CD4-positive, alpha-beta T cell treated with Interleukin-15 for 4 hours (primary cell): ENCODE results near the gene PHYH.
"Not testable (repeated sequence)": the region's sequence is repeated elsewhere in the genome, so short reads cannot be mapped to it uniquely, and the experiment has no call there.

ENCODE experiments used
- DNase-seq: peaks from one replicate; pipeline ENCODE4 v3.0.0-alpha.2; 2020; ENCODE audit warnings: low spot score

Gene PHYH

GRCh38 chr10:13321576-13321975, 21.7 kb upstream of the PHYH start:
- DNase-seq = no peak

GRCh38 chr10:13319166-13319565, 19.3 kb upstream of the PHYH start:
- DNase-seq = no peak

- DNase-seq = no peak
Observed at GRCh38 chr10:13317474-13317873, 17.6 kb upstream of the PHYH start.

- no peak for DNase-seq
Observed at GRCh38 chr10:13316635-13317311, 16.9 kb upstream of the PHYH start.

GRCh38 chr10:13315361-13315760, 15.5 kb upstream of the PHYH start:
- no peak for DNase-seq

GRCh38 chr10:13311177-13311575, 11.3 kb upstream of the PHYH start:
- DNase-seq = no peak

- DNase-seq = no peak
Observed at GRCh38 chr10:13310518-13311176, 10.8 kb upstream of the PHYH start.

- DNase-seq = no peak
Observed at GRCh38 chr10:13309792-13310191, 9.9 kb upstream of the PHYH start.

- no peak for DNase-seq
Observed at GRCh38 chr10:13308096-13308495, 8.2 kb upstream of the PHYH start.

GRCh38 chr10:13306103-13306502, 6.2 kb upstream of the PHYH start:
- DNase-seq = no peak

GRCh38 chr10:13302821-13303555, 3.1 kb upstream of the PHYH start:
- DNase-seq = no peak

GRCh38 chr10:13298748-13299436, 972 bp downstream of the PHYH start:
- no peak for DNase-seq

GRCh38 chr10:13296476-13296875, 3.4 kb downstream of the PHYH start:
- DNase-seq = no peak

- no peak for DNase-seq
Observed at GRCh38 chr10:13294784-13295183, 5.1 kb downstream of the PHYH start.

GRCh38 chr10:13291821-13292773, 7.8 kb downstream of the PHYH start:
- DNase-seq = no peak

- DNase-seq = no peak
Observed at GRCh38 chr10:13291061-13291460, 8.8 kb downstream of the PHYH start.

GRCh38 chr10:13284050-13284449, 15.8 kb downstream of the PHYH start:
- DNase-seq = no peak

- DNase-seq = not testable (repeated sequence)
Observed at GRCh38 chr10:13282348-13282747, 17.5 kb downstream of the PHYH start.

- no peak for DNase-seq
Observed at GRCh38 chr10:13276749-13277365, 23.0 kb downstream of the PHYH start.

GRCh38 chr10:13276146-13276545, 23.7 kb downstream of the PHYH start:
- DNase-seq = not testable (repeated sequence)

- DNase-seq = no peak
Observed at GRCh38 chr10:13272164-13272571, 27.7 kb downstream of the PHYH start.
